Activated T-helper 1 cell treated with anti-CD3 and anti-CD28 coated beads, Interleukin-12 subunit alpha, Interleukin-12 subunit beta, Interleukin-2, Interleukin-4 antibody, amounts not matched to agents 30 ng/mL and 10 ng/mL and 1 ng/mL, durations not matched to agents 14 hours and 24 hours and 36 hours (primary cell): ENCODE results near the gene NKD1. TPM values are rescaled to one million over a fixed set of nuclear protein-coding genes. Genes with fewer than 3 reads are reported as not detected.

Experiments used
- DNase-seq: peaks from one replicate; pipeline ENCODE4 v3.0.0; 2021; ENCODE audit warnings: low spot score
- H3K27ac Mint-ChIP-seq: one replicate; pipeline ENCODE4 v1.8.0; 2021; ENCODE audit warnings: mild to moderate bottlenecking, mixed read lengths
- H3K27me3 Mint-ChIP-seq: one replicate; pipeline ENCODE4 v1.8.0; 2022; ENCODE audit warnings: mild to moderate bottlenecking, moderate library complexity, mixed read lengths; ENCODE audit not compliant: insufficient read depth
- H3K36me3 Mint-ChIP-seq: one replicate; pipeline ENCODE4 v1.8.0; 2021; ENCODE audit warnings: low read depth, mixed read lengths
- H3K4me1 Mint-ChIP-seq: one replicate; pipeline ENCODE4 v1.8.0; 2021; ENCODE audit warnings: low read depth, mixed read lengths
- H3K4me3 Mint-ChIP-seq: one replicate; pipeline ENCODE4 v1.8.0; 2021; ENCODE audit warnings: mild to moderate bottlenecking, moderate library complexity, mixed read lengths
- H3K9me3 Mint-ChIP-seq: one replicate; pipeline ENCODE4 v1.8.0; 2021; ENCODE audit warnings: mixed read lengths
- intact Hi-C: fragments of 100-400 bp; cut with micrococcal nuclease; formaldehyde crosslinking; loops from one replicate; pipeline ENCODE4 v1.15.1; 2024
- total RNA-seq: library from RNA; stranded (reverse); gene quantifications from 2 replicates; pipeline ENCODE4 v1.2.3, GENCODE V29; 2022

Gene NKD1
- total RNA-seq, 1 donor from 2014 or later, result 1.1 TPM

- Mint-ChIP-seq H3K4me3 (no peak overlapping the region), H3K27ac (no peak overlapping the region), H3K9me3 (no peaks in the 10 kb centered on the region), H3K36me3 (no peaks in the 10 kb centered on the region), H3K4me1 (no peaks in the 10 kb centered on the region), H3K27me3 (peaks cover 11% of the 10 kb centered on the region)
- no peak for DNase-seq
- intact Hi-C loops, result loop anchor here (10.0 kb wide), 1 partner anchor 133 kb away; no protein-coding TSS in a partner anchor
Observed at GRCh38 chr16:50507397-50507796, 40.8 kb upstream of the NKD1 start.

- Mint-ChIP-seq H3K27me3 (peaks cover 10% of the 10 kb centered on the region), H3K36me3 (no peaks in the 10 kb centered on the region), H3K27ac (no peak overlapping the region), H3K4me1 (no peaks in the 10 kb centered on the region), H3K4me3 (no peak overlapping the region), H3K9me3 (no peaks in the 10 kb centered on the region)
- peak; percentile 15 for DNase-seq
- intact Hi-C loops, result loop anchor here (1.0 to 10.0 kb wide), 5 partner anchors 135 to 484 kb away; partner anchors contain the start of gene CNEP1R1
Observed at GRCh38 chr16:50509521-50510341, 38.5 kb upstream of the NKD1 start.

- DNase-seq, result no peak
- Mint-ChIP-seq H3K27me3 (peaks cover 11% of the 10 kb centered on the region), H3K4me3 (no peak overlapping the region), H3K9me3 (peaks cover 11% of the 10 kb centered on the region), H3K27ac (no peak overlapping the region), H3K36me3 (peaks cover 2% of the 10 kb centered on the region), H3K4me1 (no peaks in the 10 kb centered on the region)
- intact Hi-C loops, result no loop called here
Observed at GRCh38 chr16:50515218-50515617, 33.0 kb upstream of the NKD1 start.

- Mint-ChIP-seq H3K36me3 (peaks cover 2% of the 10 kb centered on the region), H3K4me1 (no peaks in the 10 kb centered on the region), H3K9me3 (peaks cover 11% of the 10 kb centered on the region), H3K4me3 (no peak overlapping the region), H3K27me3 (peaks cover 12% of the 10 kb centered on the region), H3K27ac (no peak overlapping the region)
- DNase-seq, result no peak
- intact Hi-C loops, result no loop called here
Observed at GRCh38 chr16:50516401-50516800, 31.8 kb upstream of the NKD1 start.

- Mint-ChIP-seq H3K4me3 (no peak overlapping the region), H3K4me1 (no peaks in the 10 kb centered on the region), H3K9me3 (peaks cover 11% of the 10 kb centered on the region), H3K36me3 (peaks cover 2% of the 10 kb centered on the region), H3K27me3 (peaks cover 11% of the 10 kb centered on the region), H3K27ac (no peak overlapping the region)
- intact Hi-C loops, result no loop called here
- no peak for DNase-seq
Observed at GRCh38 chr16:50516890-50517289, 31.3 kb upstream of the NKD1 start.

- H3K4me3 Mint-ChIP-seq, result no peak overlapping the region
- no peaks in the 10 kb centered on the region for H3K4me1 Mint-ChIP-seq
- peaks cover 11% of the 10 kb centered on the region for H3K9me3 Mint-ChIP-seq
- peaks cover 8% of the 10 kb centered on the region for H3K27me3 Mint-ChIP-seq
- intact Hi-C loops, result no loop called here
- peaks cover 2% of the 10 kb centered on the region for H3K36me3 Mint-ChIP-seq
- no peak for DNase-seq
- no peak overlapping the region for H3K27ac Mint-ChIP-seq
Observed at GRCh38 chr16:50517450-50518252, 30.5 kb upstream of the NKD1 start.

GRCh38 chr16:50519001-50519400 is 29.2 kb upstream of the NKD1 start:
- peaks cover 13% of the 10 kb centered on the region for H3K27me3 Mint-ChIP-seq
- H3K4me1 Mint-ChIP-seq, result no peaks in the 10 kb centered on the region
- H3K9me3 Mint-ChIP-seq, result peaks cover 11% of the 10 kb centered on the region
- intact Hi-C loops, result no loop called here
- no peak overlapping the region for H3K27ac Mint-ChIP-seq
- no peak for DNase-seq
- peaks cover 2% of the 10 kb centered on the region for H3K36me3 Mint-ChIP-seq
- no peak overlapping the region for H3K4me3 Mint-ChIP-seq

GRCh38 chr16:50519602-50520001 is 28.6 kb upstream of the NKD1 start:
- intact Hi-C loops, result no loop called here
- no peak overlapping the region for H3K4me3 Mint-ChIP-seq
- no peak overlapping the region for H3K27ac Mint-ChIP-seq
- peaks cover 2% of the 10 kb centered on the region for H3K36me3 Mint-ChIP-seq
- H3K9me3 Mint-ChIP-seq, result peaks cover 11% of the 10 kb centered on the region
- no peaks in the 10 kb centered on the region for H3K4me1 Mint-ChIP-seq
- DNase-seq, result no peak
- H3K27me3 Mint-ChIP-seq, result peaks cover 13% of the 10 kb centered on the region

- DNase-seq, result no peak
- intact Hi-C loops, result no loop called here
- H3K27ac Mint-ChIP-seq, result no peak overlapping the region
- H3K4me3 Mint-ChIP-seq, result no peak overlapping the region
- H3K4me1 Mint-ChIP-seq, result no peaks in the 10 kb centered on the region
- H3K9me3 Mint-ChIP-seq, result peaks cover 11% of the 10 kb centered on the region
- H3K36me3 Mint-ChIP-seq, result peaks cover 2% of the 10 kb centered on the region
- peaks cover 13% of the 10 kb centered on the region for H3K27me3 Mint-ChIP-seq
Observed at GRCh38 chr16:50520451-50521245, 27.5 kb upstream of the NKD1 start.

GRCh38 chr16:50521246-50521900 is 26.8 kb upstream of the NKD1 start:
- no peak overlapping the region for H3K27ac Mint-ChIP-seq
- peaks cover 9% of the 10 kb centered on the region for H3K9me3 Mint-ChIP-seq
- peaks cover 2% of the 10 kb centered on the region for H3K36me3 Mint-ChIP-seq
- no peak for DNase-seq
- no peak overlapping the region for H3K4me3 Mint-ChIP-seq
- peaks cover 13% of the 10 kb centered on the region for H3K27me3 Mint-ChIP-seq
- no peaks in the 10 kb centered on the region for H3K4me1 Mint-ChIP-seq
- intact Hi-C loops, result no loop called here

- Mint-ChIP-seq H3K4me1 (no peaks in the 10 kb centered on the region), H3K27me3 (peaks cover 10% of the 10 kb centered on the region), H3K9me3 (no peaks in the 10 kb centered on the region), H3K36me3 (no peaks in the 10 kb centered on the region), H3K27ac (no peak overlapping the region), H3K4me3 (no peak overlapping the region)
- intact Hi-C loops, result no loop called here
- DNase-seq, result no peak
Observed at GRCh38 chr16:50522324-50522723, 25.9 kb upstream of the NKD1 start.

- H3K4me1 Mint-ChIP-seq, result no peaks in the 10 kb centered on the region
Observed at GRCh38 chr16:50523710-50524109, 24.5 kb upstream of the NKD1 start.

More at GRCh38 chr16:50523710-50524109, 24.5 kb upstream of the NKD1 start:
- Mint-ChIP-seq H3K4me3 (no peak overlapping the region), H3K27me3 (peaks cover 13% of the 10 kb centered on the region), H3K27ac (no peak overlapping the region), H3K9me3 (peaks cover 7% of the 10 kb centered on the region), H3K36me3 (no peaks in the 10 kb centered on the region)
- DNase-seq, result no peak
- intact Hi-C loops, result no loop called here
